Measurements from ENCODE around the gene SPAG17.

GRCh38 chr1:117921991-117922390 is 263.0 kb downstream of the SPAG17 start:
- TF ChIP-seq, protein P1, sequence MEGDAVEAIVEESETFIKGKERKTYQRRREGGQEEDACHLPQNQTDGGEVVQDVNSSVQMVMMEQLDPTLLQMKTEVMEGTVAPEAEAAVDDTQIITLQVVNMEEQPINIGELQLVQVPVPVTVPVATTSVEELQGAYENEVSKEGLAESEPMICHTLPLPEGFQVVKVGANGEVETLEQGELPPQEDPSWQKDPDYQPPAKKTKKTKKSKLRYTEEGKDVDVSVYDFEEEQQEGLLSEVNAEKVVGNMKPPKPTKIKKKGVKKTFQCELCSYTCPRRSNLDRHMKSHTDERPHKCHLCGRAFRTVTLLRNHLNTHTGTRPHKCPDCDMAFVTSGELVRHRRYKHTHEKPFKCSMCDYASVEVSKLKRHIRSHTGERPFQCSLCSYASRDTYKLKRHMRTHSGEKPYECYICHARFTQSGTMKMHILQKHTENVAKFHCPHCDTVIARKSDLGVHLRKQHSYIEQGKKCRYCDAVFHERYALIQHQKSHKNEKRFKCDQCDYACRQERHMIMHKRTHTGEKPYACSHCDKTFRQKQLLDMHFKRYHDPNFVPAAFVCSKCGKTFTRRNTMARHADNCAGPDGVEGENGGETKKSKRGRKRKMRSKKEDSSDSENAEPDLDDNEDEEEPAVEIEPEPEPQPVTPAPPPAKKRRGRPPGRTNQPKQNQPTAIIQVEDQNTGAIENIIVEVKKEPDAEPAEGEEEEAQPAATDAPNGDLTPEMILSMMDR (IDR thresholded peaks at IDR 0.05) = no peak
- TF ChIP-seq EZH2 (IDR thresholded peaks at IDR 0.05) (no peak), EZH2phosphoT487 (IDR thresholded peaks at IDR 0.05) (no peak)
